DND-41 (cell line): Measurements from ENCODE around the gene GPR4.
"Not testable (repeated sequence)": the region's sequence is repeated elsewhere in the genome, so short reads cannot be mapped to it uniquely, and the experiment has no call there.

Source experiments
- ATAC-seq: fragments of 200-7000 bp; cut with Tn5 transposase; 3 replicates; pipeline ENCODE4 v1.9.1; 2021; ENCODE audit warnings: low read depth; ENCODE audit not compliant: insufficient read depth
- DNase-seq: peaks from one replicate; pipeline ENCODE4 v3.0.0-alpha.2; 2020
- H2AFZ ChIP-seq: 2 replicates; pipeline ENCODE4 v1.6.0; 2012; ENCODE audit warnings: low read depth, low read length
- H3K27ac ChIP-seq: 2 replicates; pipeline ENCODE4 v1.5.1; 2012; ENCODE audit warnings: low read length, inconsistent platforms
- H3K27me3 ChIP-seq: fragments of 200-600 bp; sonication (generic); 2 replicates; pipeline ENCODE4 v1.6.0; 2012; ENCODE audit warnings: low read length, mild to moderate bottlenecking, inconsistent platforms; ENCODE audit not compliant: insufficient read depth, poor library complexity
- H3K36me3 ChIP-seq: 2 replicates; pipeline ENCODE4 v1.5.1; 2012; ENCODE audit warnings: low read length, inconsistent platforms; ENCODE audit not compliant: insufficient read depth
- H3K4me1 ChIP-seq: 2 replicates; pipeline ENCODE4 v1.5.1; 2012; ENCODE audit warnings: mild to moderate bottlenecking, low read length; ENCODE audit not compliant: insufficient read depth
- H3K4me2 ChIP-seq: 2 replicates; pipeline ENCODE4 v1.6.0; 2012; ENCODE audit warnings: mild to moderate bottlenecking, moderate library complexity, low read length, inconsistent platforms; ENCODE audit not compliant: insufficient read depth
- H3K4me3 ChIP-seq, 2 experiments: fragments of 200-600 bp in 1 of 2; shearing (Covaris generic) in 1 of 2; 2 replicates each; pipeline ENCODE4 v1.5.1; 2012 to 2016; ENCODE audit warnings: inconsistent platforms in 2 of 2, low read length in 2 of 2, mild to moderate bottlenecking in 2 of 2, low read depth in 1 of 2, moderate library complexity in 1 of 2
- H3K79me2 ChIP-seq: 2 replicates; pipeline ENCODE4 v1.6.0; 2012; ENCODE audit warnings: low read length, inconsistent platforms; ENCODE audit not compliant: insufficient read depth
- H3K9ac ChIP-seq: 2 replicates; pipeline ENCODE4 v1.6.0; 2012; ENCODE audit warnings: low read depth, mild to moderate bottlenecking, inconsistent platforms, low read length, moderate library complexity
- H3K9me3 ChIP-seq: 2 replicates; pipeline ENCODE4 v1.5.1; 2012; ENCODE audit warnings: low read length, moderate library complexity, mild to moderate bottlenecking, inconsistent platforms; ENCODE audit not compliant: insufficient read depth, severe bottlenecking
- H4K20me1 ChIP-seq: 2 replicates; pipeline ENCODE4 v1.6.0; 2012; ENCODE audit warnings: low read length; ENCODE audit not compliant: insufficient read depth
- EZH2 ChIP-seq: IDR thresholded peaks from 3 replicates; pipeline ENCODE4 v1.6.1; 2012; ENCODE audit warnings: borderline replicate concordance, low read depth, mild to moderate bottlenecking, moderate library complexity, low read length, inconsistent platforms; ENCODE audit not compliant: severe bottlenecking
- TF ChIP-seq, protein P1 (sequence below): IDR thresholded peaks from 2 replicates; pipeline ENCODE4 v1.5.1; 2012; ENCODE audit warnings: borderline replicate concordance, low read length, moderate library complexity, mild to moderate bottlenecking; ENCODE audit not compliant: poor library complexity, severe bottlenecking; ENCODE audit errors: extremely low read depth

GPR4 gene

DNA sequence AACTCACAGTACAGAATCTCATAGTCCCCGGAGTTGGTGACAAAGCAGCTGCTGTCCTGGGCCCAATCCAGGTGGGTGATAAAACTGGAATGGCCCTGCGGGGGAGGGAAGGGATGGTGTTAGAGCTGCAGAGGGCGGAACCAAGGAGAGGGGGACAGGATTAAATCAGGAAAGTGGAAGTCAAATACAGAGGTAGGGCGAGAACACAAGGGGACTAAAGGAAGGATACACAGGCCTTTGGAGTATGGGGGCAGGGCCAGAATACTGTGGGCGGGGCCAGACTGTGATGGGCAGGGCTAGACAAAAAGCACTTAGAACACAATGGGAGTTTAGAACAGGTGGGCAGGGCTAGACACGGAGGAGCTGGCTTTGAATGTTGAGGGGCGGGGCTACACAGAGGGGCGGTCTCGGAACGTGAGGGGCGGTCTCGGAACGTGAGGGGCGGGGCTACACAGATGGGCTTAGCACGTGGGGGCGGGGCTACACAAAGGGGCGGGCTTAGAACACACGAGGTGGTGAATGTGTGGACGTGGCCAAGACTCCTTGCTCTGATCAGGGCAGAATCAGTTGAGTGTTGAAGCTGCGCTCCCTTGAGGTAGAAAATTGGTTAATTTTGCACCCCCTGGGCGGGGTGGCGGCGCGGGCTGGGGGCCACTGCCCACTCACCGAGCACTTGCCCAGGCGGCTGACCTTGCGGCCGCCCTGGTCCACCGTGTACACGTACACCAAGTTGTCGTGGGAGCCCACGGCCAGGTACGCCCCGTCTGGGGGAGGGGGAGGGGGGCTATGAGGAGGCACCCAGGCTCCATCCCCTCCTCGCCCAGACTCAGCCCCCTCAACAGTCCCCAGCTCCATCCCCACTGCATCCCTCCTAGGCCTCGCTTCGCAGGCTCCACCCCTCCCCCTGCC is 14.0 kb upstream of the GPR4 start:
- Histone ChIP-seq H3K4me1 (no peaks in the 10 kb centered on the region), H3K9ac (no peak overlapping the region), H3K4me3 (no peak overlapping the region), H3K36me3 (peaks cover 78% of the 10 kb centered on the region), H3K79me2 (no peaks in the 10 kb centered on the region), H3K9me3 (no peaks in the 10 kb centered on the region), H3K4me2 (no peak overlapping the region), H4K20me1 (no peaks in the 10 kb centered on the region; the same call in 1 of the 2 replicates), H3K27me3 (no peaks in the 10 kb centered on the region), H3K27ac (no peak overlapping the region), H2AFZ (no peak overlapping the region)
- ATAC-seq (peak; percentile 87), DNase-seq (peak; percentile 78)
- TF ChIP-seq EZH2 = no peak
- TF ChIP-seq, protein P1, sequence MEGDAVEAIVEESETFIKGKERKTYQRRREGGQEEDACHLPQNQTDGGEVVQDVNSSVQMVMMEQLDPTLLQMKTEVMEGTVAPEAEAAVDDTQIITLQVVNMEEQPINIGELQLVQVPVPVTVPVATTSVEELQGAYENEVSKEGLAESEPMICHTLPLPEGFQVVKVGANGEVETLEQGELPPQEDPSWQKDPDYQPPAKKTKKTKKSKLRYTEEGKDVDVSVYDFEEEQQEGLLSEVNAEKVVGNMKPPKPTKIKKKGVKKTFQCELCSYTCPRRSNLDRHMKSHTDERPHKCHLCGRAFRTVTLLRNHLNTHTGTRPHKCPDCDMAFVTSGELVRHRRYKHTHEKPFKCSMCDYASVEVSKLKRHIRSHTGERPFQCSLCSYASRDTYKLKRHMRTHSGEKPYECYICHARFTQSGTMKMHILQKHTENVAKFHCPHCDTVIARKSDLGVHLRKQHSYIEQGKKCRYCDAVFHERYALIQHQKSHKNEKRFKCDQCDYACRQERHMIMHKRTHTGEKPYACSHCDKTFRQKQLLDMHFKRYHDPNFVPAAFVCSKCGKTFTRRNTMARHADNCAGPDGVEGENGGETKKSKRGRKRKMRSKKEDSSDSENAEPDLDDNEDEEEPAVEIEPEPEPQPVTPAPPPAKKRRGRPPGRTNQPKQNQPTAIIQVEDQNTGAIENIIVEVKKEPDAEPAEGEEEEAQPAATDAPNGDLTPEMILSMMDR = no peak

DNA sequence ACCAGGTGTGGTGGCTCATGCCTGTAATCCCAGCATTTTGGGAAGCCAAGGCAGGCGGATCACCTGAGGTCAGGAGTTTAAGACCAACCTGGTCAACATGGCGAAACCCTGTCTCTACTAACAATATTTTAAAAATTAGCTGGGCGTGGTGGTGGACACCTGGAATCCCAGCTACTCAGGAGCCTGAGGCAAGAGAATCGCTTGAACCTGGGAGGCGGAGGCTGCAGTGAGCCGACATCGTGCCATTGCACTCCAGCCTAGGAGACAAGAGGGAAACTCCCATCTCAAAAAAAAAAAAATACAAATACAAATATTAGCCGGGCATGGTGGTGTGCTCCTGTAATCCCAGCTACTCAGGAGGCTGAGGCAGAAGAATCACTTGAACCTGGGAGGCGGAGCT is 13.0 kb upstream of the GPR4 start:
- not testable (repeated sequence) for H3K27ac ChIP-seq

DNA sequence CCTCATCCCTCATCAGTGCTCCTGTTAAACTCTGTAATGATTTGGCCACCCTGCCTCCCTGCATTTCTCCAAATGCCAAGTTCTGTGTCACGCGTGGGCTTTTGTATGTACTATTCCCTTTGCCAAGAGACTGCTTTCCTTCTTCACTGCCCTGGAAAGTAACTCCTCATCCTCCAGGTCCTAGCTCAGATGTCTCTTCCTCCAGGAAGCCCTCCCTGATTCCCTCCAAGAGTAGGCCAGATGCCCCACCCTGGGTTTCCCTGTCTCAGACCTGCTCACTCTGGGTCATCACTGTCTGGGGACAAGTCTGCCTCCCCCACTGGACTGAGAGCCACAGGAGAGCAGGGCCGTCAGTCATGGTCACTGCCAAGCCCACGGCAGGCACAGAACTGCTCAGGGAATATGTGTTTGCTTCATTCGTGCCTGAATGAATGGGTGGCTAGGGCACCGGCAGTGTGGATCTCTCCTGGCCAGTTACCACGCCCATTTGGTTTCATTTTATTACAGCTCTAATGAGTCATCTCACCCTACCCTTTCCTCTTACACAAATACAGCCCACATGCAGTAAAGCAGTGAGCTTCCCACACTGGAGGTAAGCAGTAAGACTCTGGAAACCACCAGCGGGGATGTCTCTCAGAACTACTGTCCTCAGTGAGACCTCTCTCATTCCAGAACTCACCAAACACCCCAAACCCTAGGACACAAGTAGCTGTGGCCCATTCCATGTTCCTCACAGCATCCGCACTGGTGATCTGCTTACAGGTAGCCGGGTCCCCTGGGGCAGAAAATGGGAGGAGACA is 12.1 kb upstream of the GPR4 start:
- Histone ChIP-seq H3K9ac (no peak overlapping the region), H3K27me3 (no peaks in the 10 kb centered on the region), H4K20me1 (no peaks in the 10 kb centered on the region; the same call in 1 of the 2 replicates), H3K79me2 (no peaks in the 10 kb centered on the region), H3K9me3 (no peaks in the 10 kb centered on the region), H3K27ac (no peak overlapping the region), H2AFZ (no peak overlapping the region), H3K4me3 (no peak overlapping the region), H3K4me2 (no peak overlapping the region), H3K4me1 (no peaks in the 10 kb centered on the region), H3K36me3 (peaks cover 83% of the 10 kb centered on the region)
- no peak for TF ChIP-seq EZH2
- TF ChIP-seq, protein P1 = no peak
- no peak for ATAC-seq
- DNase-seq = no peak

More for the DNA sequence above, 13.0 kb upstream of the GPR4 start:
- not testable (repeated sequence) for H3K9me3 ChIP-seq, ATAC-seq, DNase-seq, H3K9ac ChIP-seq, H2AFZ ChIP-seq, H4K20me1 ChIP-seq, H3K79me2 ChIP-seq, H3K4me1 ChIP-seq, H3K27me3 ChIP-seq, H3K4me3 ChIP-seq, H3K4me2 ChIP-seq
- H3K36me3 ChIP-seq = peaks cover 81% of the 10 kb centered on the region

DNA sequence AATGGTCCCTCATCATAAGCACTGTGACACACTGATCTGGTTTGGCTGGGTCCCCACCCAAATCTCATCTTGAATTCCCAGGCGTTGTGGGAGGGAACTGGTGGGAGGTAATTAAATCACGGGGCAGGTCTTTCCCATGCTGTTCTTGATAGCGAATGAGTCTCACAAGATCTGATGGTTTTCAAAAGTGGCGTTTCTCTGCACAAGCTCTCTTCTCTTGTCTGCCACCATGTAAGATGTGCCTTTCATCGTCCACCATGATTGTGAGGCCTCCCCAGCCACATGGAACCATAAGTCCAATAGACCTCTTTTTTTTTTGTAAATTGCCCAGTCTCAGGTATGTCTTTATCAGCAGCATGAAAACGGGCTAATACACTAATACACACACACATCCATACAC is 6.9 kb upstream of the GPR4 start:
- no peak for DNase-seq
- no peaks in the 10 kb centered on the region for H3K79me2 ChIP-seq

More for the DNA sequence above, 6.9 kb upstream of the GPR4 start:
- H3K4me2 ChIP-seq = no peak overlapping the region
- no peaks in the 10 kb centered on the region for H4K20me1 ChIP-seq
- no peak overlapping the region for H3K27ac ChIP-seq
- no peaks in the 10 kb centered on the region for H3K27me3 ChIP-seq
- no peak for ATAC-seq
- no peak overlapping the region for H3K9ac ChIP-seq
- no peaks in the 10 kb centered on the region for H3K9me3 ChIP-seq
- H3K36me3 ChIP-seq = peaks cover 45% of the 10 kb centered on the region
- no peak overlapping the region for H3K4me3 ChIP-seq
- no peak overlapping the region for H2AFZ ChIP-seq
- no peak for TF ChIP-seq EZH2
- H3K4me1 ChIP-seq = peaks cover 5% of the 10 kb centered on the region
